Lower leg skin (tissue), 4 donors: ENCODE results near the gene MMD2. TPM values are rescaled to one million over a fixed set of nuclear protein-coding genes. Genes with fewer than 3 reads are reported as not detected.
"Not testable (repeated sequence)": the region's sequence is repeated elsewhere in the genome, so short reads cannot be mapped to it uniquely, and the experiment has no call there.

ENCODE experiments used
- DNase-seq, 2 donors: peaks; one replicate each; pipeline ENCODE4 v3.0.0-alpha.2; 2019; ENCODE audit warnings: low spot score in 2 of 2
- H3K4me3 ChIP-seq: fragments of 200-600 bp; sonication (generic); 2 replicates; pipeline ENCODE4 v1.5.1; 2017; ENCODE audit warnings: mild to moderate bottlenecking, low read depth; ENCODE audit not compliant: poor library complexity, severe bottlenecking
- CTCF ChIP-seq, 3 donors: fragments of 450-650 bp; IDR thresholded peaks; one replicate each; pipeline ENCODE4 v1.5.1; 2016; ENCODE audit warnings: antibody characterized with exemption in 3 of 3, mild to moderate bottlenecking in 3 of 3, moderate library complexity in 2 of 3
- POLR2A ChIP-seq, 2 donors: fragments of 450-650 bp; IDR thresholded peaks; one replicate each; pipeline ENCODE4 v1.6.1; 2016 to 2017; ENCODE audit warnings: antibody characterized with exemption in 2 of 2, mild to moderate bottlenecking in 1 of 2, moderate library complexity in 1 of 2
- WGBS, 2 donors: methylation state at CpG; one replicate each; pipeline ENCODE4 v1.1.5; 2018; 5-methylcytosine and 5-hydroxymethylcytosine counted together
- intact Hi-C: fragments of 100-400 bp; cut with DNase I; formaldehyde crosslinking; loops from one replicate; pipeline ENCODE4 v1.15.0; 2023; ENCODE audit warnings: low total_unique reads
- total RNA-seq, 4 donors: library from RNA; depleted of rRNA; stranded (reverse); fragments of >200 nt; gene quantifications; one replicate each; pipeline ENCODE4 v1.1.0, GENCODE V29; 2016

The MMD2 gene
- total RNA-seq, 4 donors from 2014 or later: not detected

- no peak overlapping the region for H3K4me3 ChIP-seq
- DNase-seq: no peak
- WGBS, 2 donors: 84 to 92% methylated on average over 9 of the region's 9 CpGs
- TF ChIP-seq POLR2A (IDR thresholded peaks at IDR 0.05) (no peak), CTCF (IDR thresholded peaks at IDR 0.05) (no peak)
- intact Hi-C loops: no loop called here
Observed at GRCh38 chr7:4894482-4894881, 64.5 kb downstream of the MMD2 start.

- TF ChIP-seq CTCF (IDR thresholded peaks at IDR 0.05): no peak
- TF ChIP-seq POLR2A (IDR thresholded peaks at IDR 0.05): no peak
- intact Hi-C loops: no loop called here
- 89 to 90% methylated on average over 8 of the region's 8 CpGs for WGBS, 2 donors
- no peak overlapping the region for H3K4me3 ChIP-seq
- DNase-seq: no peak
Observed at GRCh38 chr7:4893929-4894475, 65.0 kb downstream of the MMD2 start.

GRCh38 chr7:4893188-4893587 is 65.8 kb downstream of the MMD2 start:
- H3K4me3 ChIP-seq, intact Hi-C loops, DNase-seq: not testable (repeated sequence)
- WGBS, 2 donors: 68 to 72% methylated on average over 4 of the region's 4 CpGs

- DNase-seq, H3K4me3 ChIP-seq, intact Hi-C loops: not testable (repeated sequence)
- WGBS, 2 donors: 47 to 87% methylated on average over 2 of the region's 2 CpGs
Observed at GRCh38 chr7:4891522-4891921, 67.5 kb downstream of the MMD2 start.

- no peak for DNase-seq
- intact Hi-C loops: loop anchor here (10.0 kb wide), 1 partner anchor 85 kb away; no protein-coding TSS in a partner anchor
- TF ChIP-seq POLR2A (IDR thresholded peaks at IDR 0.05): no peak
- TF ChIP-seq CTCF (IDR thresholded peaks at IDR 0.05): no peak
- 54 to 68% methylated on average over 1 of the region's 1 CpG for WGBS, 2 donors
- H3K4me3 ChIP-seq: no peak overlapping the region
Observed at GRCh38 chr7:4889682-4890081, 69.3 kb downstream of the MMD2 start.

- no peak for DNase-seq
- 65 to 75% methylated on average over 3 of the region's 3 CpGs for WGBS, 2 donors
- no peak overlapping the region for H3K4me3 ChIP-seq
- intact Hi-C loops: loop anchor here (10.0 kb wide), 1 partner anchor 83 kb away; no protein-coding TSS in a partner anchor
- TF ChIP-seq POLR2A (IDR thresholded peaks at IDR 0.05): no peak
- no peak for TF ChIP-seq CTCF (IDR thresholded peaks at IDR 0.05)
Observed at GRCh38 chr7:4888161-4888560, 70.8 kb downstream of the MMD2 start.

GRCh38 chr7:4886671-4887070 is 72.3 kb downstream of the MMD2 start:
- no peak for DNase-seq
- TF ChIP-seq CTCF (IDR thresholded peaks at IDR 0.05): no peak
- TF ChIP-seq POLR2A (IDR thresholded peaks at IDR 0.05): no peak
- no peak overlapping the region for H3K4me3 ChIP-seq
- 56 to 67% methylated on average over 1 of the region's 1 CpG for WGBS, 2 donors
- intact Hi-C loops: loop anchor here (10.0 kb wide), 1 partner anchor 82 kb away; no protein-coding TSS in a partner anchor
